IMR-90 (cell line): Measurements from ENCODE around the gene LDLRAD3. TPM values are rescaled to one million over a fixed set of nuclear protein-coding genes. Genes with fewer than 3 reads are reported as not detected.

ENCODE experiments used
- ATAC-seq: fragments of 200-7000 bp; cut with Tn5 transposase; 2 replicates; pipeline ENCODE4 v1.9.1; 2020; ENCODE audit warnings: low read depth, mild to moderate bottlenecking, moderate library complexity
- BruUV-seq: library from RNA; stranded (reverse); fragments of 400-500 nt; replicated peaks from 2 replicates; lab custom pipeline; 2021; lab: Mats Ljungman, UMichigan
- CTCF ChIA-PET: fragments of 300-600 bp; formaldehyde crosslinking; extraction: SDS; loops from one replicate; lab custom pipeline; 2021; ENCODE audit warnings: antibody characterized with exemption; lab: Yijun Ruan, JAX
- POLR2A ChIA-PET: fragments of 300-600 bp; sonication (Branson Sonifier 250); formaldehyde crosslinking; loops from one replicate; lab custom pipeline; 2022; ENCODE audit warnings: antibody characterized with exemption; ENCODE audit not compliant: unreplicated experiment; lab: Charles Lee
- DNase-seq: peaks from one replicate; pipeline ENCODE4 v3.0.0; 2013
- H2AFZ ChIP-seq: replicated peaks from 2 replicates; pipeline ENCODE3; 2013; ENCODE audit warnings: low read length, mild to moderate bottlenecking; ENCODE audit not compliant: poor library complexity
- H2AK5ac ChIP-seq: 2 replicates; pipeline ENCODE4 v1.6.1; 2013; ENCODE audit warnings: low read depth, low read length, inconsistent platforms
- H2AK9ac ChIP-seq: replicated peaks from 2 replicates; pipeline ENCODE3; 2013; ENCODE audit warnings: mild to moderate bottlenecking, low read depth, low read length, moderate library complexity; ENCODE audit not compliant: poor library complexity
- H2BK120ac ChIP-seq: 2 replicates; pipeline ENCODE4 v1.6.1; 2013; ENCODE audit warnings: low read depth, low read length, inconsistent platforms
- H2BK15ac ChIP-seq: 3 replicates; pipeline ENCODE4 v1.6.1; 2013; ENCODE audit warnings: low read depth, low read length, inconsistent platforms
- H2BK20ac ChIP-seq: 2 replicates; pipeline ENCODE4 v1.6.1; 2013; ENCODE audit warnings: low read depth, mild to moderate bottlenecking, inconsistent platforms, low read length, moderate library complexity
- H2BK5ac ChIP-seq: 2 replicates; pipeline ENCODE4 v1.6.1; 2013; ENCODE audit warnings: mild to moderate bottlenecking, low read depth, low read length, inconsistent platforms; ENCODE audit not compliant: poor library complexity, severe bottlenecking
- H3K14ac ChIP-seq: replicated peaks from 2 replicates; pipeline ENCODE4 v1.6.1; 2013; ENCODE audit warnings: low read depth, low read length, inconsistent platforms
- H3K18ac ChIP-seq: 2 replicates; pipeline ENCODE4 v1.6.1; 2013; ENCODE audit warnings: low read depth, low read length, control low read depth
- H3K23ac ChIP-seq: 2 replicates; pipeline ENCODE4 v1.6.1; 2013; ENCODE audit warnings: low read depth, low read length, inconsistent platforms
- H3K27ac ChIP-seq: 2 replicates; pipeline ENCODE4 v1.5.1; 2013; ENCODE audit warnings: mild to moderate bottlenecking, control low read depth, low read length; ENCODE audit not compliant: insufficient read depth
- H3K27me3 ChIP-seq: 2 replicates; pipeline ENCODE4 v1.6.1; 2013; ENCODE audit warnings: low read length; ENCODE audit not compliant: control insufficient read depth, insufficient read depth
- H3K36me3 ChIP-seq: 2 replicates; pipeline ENCODE4 v1.6.1; 2013; ENCODE audit warnings: low read length, mixed read lengths; ENCODE audit not compliant: control insufficient read depth, insufficient read depth
- H3K4ac ChIP-seq: 2 replicates; pipeline ENCODE4 v1.6.1; 2013; ENCODE audit warnings: low read depth, low read length, inconsistent platforms
- H3K4me1 ChIP-seq: 2 replicates; pipeline ENCODE4 v1.6.1; 2013; ENCODE audit warnings: low read length, mixed read lengths; ENCODE audit not compliant: control insufficient read depth, insufficient read depth
- H3K4me2 ChIP-seq: 2 replicates; pipeline ENCODE4 v1.6.1; 2013; ENCODE audit warnings: low read depth, mild to moderate bottlenecking, control low read depth, low read length, moderate library complexity
- H3K4me3 ChIP-seq: 2 replicates; pipeline ENCODE4 v1.5.1; 2013; ENCODE audit warnings: low read depth, mild to moderate bottlenecking, control low read depth, low read length, moderate library complexity; ENCODE audit not compliant: insufficient read depth
- H3K56ac ChIP-seq: 2 replicates; pipeline ENCODE4 v1.6.1; 2013; ENCODE audit warnings: low read length, inconsistent platforms; ENCODE audit not compliant: insufficient read depth; ENCODE audit errors: extremely low read depth
- H3K79me1 ChIP-seq, 2 experiments: 2 replicates each; pipeline ENCODE4 v1.6.1; 2013; ENCODE audit warnings: low read length in 2 of 2, inconsistent platforms in 1 of 2, low read depth in 1 of 2
- H3K9ac ChIP-seq: 2 replicates; pipeline ENCODE4 v1.6.1; 2013; ENCODE audit warnings: low read depth, low read length, control low read depth
- H3K9me1 ChIP-seq: 2 replicates; pipeline ENCODE4 v1.6.1; 2013; ENCODE audit warnings: low read length, inconsistent platforms; ENCODE audit not compliant: insufficient read depth
- H3K9me3 ChIP-seq: 2 replicates; pipeline ENCODE4 v1.6.1; 2013; ENCODE audit warnings: low read length; ENCODE audit not compliant: control insufficient read depth, insufficient read depth
- H4K20me1 ChIP-seq: 2 replicates; pipeline ENCODE4 v1.6.1; 2013; ENCODE audit warnings: low read length, inconsistent platforms; ENCODE audit not compliant: insufficient read depth
- H4K5ac ChIP-seq: 2 replicates; pipeline ENCODE4 v1.6.1; 2013; ENCODE audit warnings: mild to moderate bottlenecking, low read depth, low read length, control low read depth
- H4K8ac ChIP-seq, 2 experiments: 2 replicates each; pipeline ENCODE4 v1.6.1; 2013; ENCODE audit warnings: low read depth in 2 of 2, low read length in 2 of 2, control low read depth in 1 of 2, inconsistent platforms in 1 of 2
- H4K91ac ChIP-seq: 2 replicates; pipeline ENCODE4 v1.6.1; 2013; ENCODE audit warnings: low read depth, low read length, inconsistent platforms; ENCODE audit not compliant: insufficient read depth
- POLR2A ChIP-seq: IDR thresholded peaks from 2 replicates; pipeline ENCODE4 v1.6.1; 2012; ENCODE audit warnings: mild to moderate bottlenecking, low read depth, low read length
- WGBS, 2 experiments: methylation state at CpG; one replicate each; pipeline versions ENCODE4 v1.1.5 to v1.1.7; 2013; ENCODE audit warnings: missing lambda C conversion rate in 2 of 2; ENCODE audit not compliant: insufficient read length in 1 of 2; ENCODE audit errors: extremely low coverage in 2 of 2; 5-methylcytosine and 5-hydroxymethylcytosine counted together
- dilution Hi-C: fragments of 300-500 bp; cut with HindIII; formaldehyde crosslinking; loops from one replicate; pipeline ENCODE4 v1.14.3; 2018; ENCODE audit warnings: low sequenced_read_pairs; ENCODE audit not compliant: unreplicated experiment
- in situ Hi-C: fragments of 300-500 bp; cut with MboI; formaldehyde crosslinking; loops from 3 replicates; pipeline ENCODE4 v1.14.3; 2019; ENCODE audit warnings: low sequenced_read_pairs, inconsistent platforms, mixed read lengths
- intact Hi-C: fragments of 100-400 bp; cut with micrococcal nuclease; formaldehyde crosslinking; loops from 2 replicates; pipeline ENCODE4 v1.10.0; 2022
- polyA plus RNA-seq, 3 experiments: library from polyadenylated mRNA; depleted of rRNA; stranded (reverse); fragments of >200 nt; gene quantifications; 2 replicates each; pipeline ENCODE4 v1.2.3, GENCODE V29; 2012; ENCODE audit warnings: low replicate concordance in 1 of 3
- total RNA-seq: library from RNA; depleted of rRNA; stranded (reverse); fragments of >200 nt; gene quantifications from 2 replicates; pipeline ENCODE4 v1.2.3, GENCODE V29; 2012

LDLRAD3 gene
- total and polyA plus RNA-seq, 2 of the 4 experiments (the other 2 are of a cell fraction): 2.7 to 6.4 TPM

DNA sequence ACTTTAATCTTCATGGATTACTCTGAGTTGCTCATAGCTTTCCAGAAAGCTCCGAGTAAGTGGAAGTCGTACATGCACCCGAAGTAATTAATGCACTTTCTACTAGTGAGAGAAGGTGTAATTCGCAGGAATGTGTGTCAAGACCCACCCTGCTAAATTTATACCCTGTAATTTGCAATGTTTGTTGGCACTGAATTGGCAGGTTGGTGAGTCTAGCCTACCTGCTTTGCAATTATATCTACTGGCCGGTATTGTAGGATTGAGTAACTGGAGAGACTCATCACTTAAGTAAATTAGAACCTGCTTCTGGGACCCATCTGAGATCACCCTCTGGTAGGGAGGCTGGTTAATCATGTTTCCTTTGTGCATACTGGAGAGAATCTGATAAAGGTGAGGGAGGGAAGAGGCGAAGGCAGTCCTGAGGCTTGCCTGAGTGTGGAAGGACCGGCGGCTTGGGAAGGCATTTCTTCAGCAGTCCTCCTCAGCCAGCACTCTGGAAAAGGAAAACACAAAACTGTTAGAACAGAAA is 63.3 kb downstream of the LDLRAD3 start:
- no peaks in the 10 kb centered on the region for H3K36me3 ChIP-seq
- no peak for ATAC-seq

More for the DNA sequence above, 63.3 kb downstream of the LDLRAD3 start:
- Histone ChIP-seq H2BK20ac (peak overlapping the region; percentile 24; the same call in 1 of the 2 replicates), H4K20me1 (no peaks in the 10 kb centered on the region; the same call in 1 of the 2 replicates), H2BK15ac (0 out of 3 replicates have a peak overlapping the region, but pooled peaks have one; percentile 26), H3K9ac (no peak overlapping the region), H3K4ac (no peak overlapping the region), H3K14ac (no peak overlapping the region; the same call in 1 of the 2 replicates), H3K18ac (no peak overlapping the region), H2AK9ac (no peak overlapping the region), H3K79me1 (peaks cover 5 to 28% of the 10 kb centered on the region in 2 experiments; a peak in 3 of 4 replicates), H3K4me2 (no peak overlapping the region), H3K9me1 (peaks cover 8% of the 10 kb centered on the region), H2AK5ac (peak overlapping the region; percentile 44; the same call in 1 of the 2 replicates), H2BK120ac (peak overlapping the region; percentile 34; the same call in 1 of the 2 replicates), H3K4me1 (peaks cover 14% of the 10 kb centered on the region), H2BK5ac (no peak overlapping the region), H4K8ac (no peak overlapping the region), H3K27ac (no peak overlapping the region), H3K56ac (no peak overlapping the region), H3K27me3 (no peaks in the 10 kb centered on the region), H2AFZ (no peak overlapping the region), H3K4me3 (no peak overlapping the region), H4K5ac (no peak overlapping the region), H3K9me3 (peaks cover 5% of the 10 kb centered on the region; the same call in 1 of the 2 replicates), H4K91ac (no peak overlapping the region), H3K23ac (0 out of 2 replicates have a peak overlapping the region, but pooled peaks have one; percentile 29)
- dilution Hi-C loops (no loop called here), in situ Hi-C loops (no loop called here), intact Hi-C loops (no loop called here)
- POLR2A ChIA-PET: no interaction called here
- CTCF ChIA-PET: no interaction called here
- DNase-seq: no peak
- no peak for TF ChIP-seq POLR2A
- WGBS, 2 experiments: 67% methylated on average over 1 of the region's 8 CpGs; no CpG with 5 or more reads in 1 of the 2 experiments
- BruUV-seq: no TSS peak
